Measurements from ENCODE around the gene ANKRD44. TPM values are rescaled to one million over a fixed set of nuclear protein-coding genes. Genes with fewer than 3 reads are reported as not detected.
A peak's percentile ranks its signal among the peaks of the same experiment; 100 is the strongest.

The ANKRD44 gene
- total RNA-seq, 1 donor from 2014 or later: 4.3 TPM

DNA sequence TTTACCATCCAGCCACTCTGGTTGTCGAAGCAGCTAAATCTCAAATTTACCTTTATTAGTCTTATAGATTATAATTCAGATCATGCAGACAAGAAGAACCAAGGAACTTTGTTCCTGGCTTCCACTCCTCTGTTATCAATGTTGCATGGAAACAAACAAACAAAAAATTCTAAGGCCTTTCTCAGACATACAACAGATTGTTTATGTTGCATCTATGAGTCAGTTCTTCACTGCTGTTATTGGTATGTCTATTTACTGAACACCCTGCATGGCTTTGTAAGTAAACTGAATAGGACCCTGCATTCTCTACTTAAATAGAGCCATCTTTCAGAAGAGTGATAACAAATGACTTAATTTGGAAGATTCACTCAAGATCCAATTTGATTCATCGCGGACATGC is 1.6 kb upstream of the ANKRD44 start:
- TF ChIP-seq, protein P1, sequence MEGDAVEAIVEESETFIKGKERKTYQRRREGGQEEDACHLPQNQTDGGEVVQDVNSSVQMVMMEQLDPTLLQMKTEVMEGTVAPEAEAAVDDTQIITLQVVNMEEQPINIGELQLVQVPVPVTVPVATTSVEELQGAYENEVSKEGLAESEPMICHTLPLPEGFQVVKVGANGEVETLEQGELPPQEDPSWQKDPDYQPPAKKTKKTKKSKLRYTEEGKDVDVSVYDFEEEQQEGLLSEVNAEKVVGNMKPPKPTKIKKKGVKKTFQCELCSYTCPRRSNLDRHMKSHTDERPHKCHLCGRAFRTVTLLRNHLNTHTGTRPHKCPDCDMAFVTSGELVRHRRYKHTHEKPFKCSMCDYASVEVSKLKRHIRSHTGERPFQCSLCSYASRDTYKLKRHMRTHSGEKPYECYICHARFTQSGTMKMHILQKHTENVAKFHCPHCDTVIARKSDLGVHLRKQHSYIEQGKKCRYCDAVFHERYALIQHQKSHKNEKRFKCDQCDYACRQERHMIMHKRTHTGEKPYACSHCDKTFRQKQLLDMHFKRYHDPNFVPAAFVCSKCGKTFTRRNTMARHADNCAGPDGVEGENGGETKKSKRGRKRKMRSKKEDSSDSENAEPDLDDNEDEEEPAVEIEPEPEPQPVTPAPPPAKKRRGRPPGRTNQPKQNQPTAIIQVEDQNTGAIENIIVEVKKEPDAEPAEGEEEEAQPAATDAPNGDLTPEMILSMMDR (IDR thresholded peaks at IDR 0.05; ENCODE audit: insufficient read depth, low read length, poor library complexity, severe bottlenecking): no peak
- Histone ChIP-seq H3K36me3 (ENCODE audit: control insufficient read depth, insufficient read depth, low read length) (no peaks in the 10 kb centered on the region), H3K27me3 (ENCODE audit: control insufficient read depth, insufficient read depth, low read length) (no peaks in the 10 kb centered on the region), H3K4me3 (ENCODE audit: low read depth, low read length) (no peak overlapping the region)
- DNase-seq (ENCODE audit: low read depth): no peak

GRCh38 chr2:197311421-197312033 is 947 bp upstream of the ANKRD44 start:
- TF ChIP-seq, protein P1 (IDR thresholded peaks at IDR 0.05; ENCODE audit: insufficient read depth, low read length, poor library complexity, severe bottlenecking): no peak
- Histone ChIP-seq H3K36me3 (ENCODE audit: control insufficient read depth, insufficient read depth, low read length) (no peaks in the 10 kb centered on the region), H3K27me3 (ENCODE audit: control insufficient read depth, insufficient read depth, low read length) (no peaks in the 10 kb centered on the region), H3K4me3 (ENCODE audit: low read depth, low read length) (no peak overlapping the region)
- DNase-seq (ENCODE audit: low read depth): no peak

GRCh38 chr2:197310987-197311420 is 424 bp upstream of the ANKRD44 start:
- Histone ChIP-seq H3K36me3 (ENCODE audit: control insufficient read depth, insufficient read depth, low read length) (no peaks in the 10 kb centered on the region), H3K4me3 (ENCODE audit: low read depth, low read length) (peak overlapping the region; percentile 41), H3K27me3 (ENCODE audit: control insufficient read depth, insufficient read depth, low read length) (no peaks in the 10 kb centered on the region)
- DNase-seq (ENCODE audit: low read depth): no peak
- TF ChIP-seq, protein P1 (IDR thresholded peaks at IDR 0.05; ENCODE audit: insufficient read depth, low read length, poor library complexity, severe bottlenecking): no peak

DNA sequence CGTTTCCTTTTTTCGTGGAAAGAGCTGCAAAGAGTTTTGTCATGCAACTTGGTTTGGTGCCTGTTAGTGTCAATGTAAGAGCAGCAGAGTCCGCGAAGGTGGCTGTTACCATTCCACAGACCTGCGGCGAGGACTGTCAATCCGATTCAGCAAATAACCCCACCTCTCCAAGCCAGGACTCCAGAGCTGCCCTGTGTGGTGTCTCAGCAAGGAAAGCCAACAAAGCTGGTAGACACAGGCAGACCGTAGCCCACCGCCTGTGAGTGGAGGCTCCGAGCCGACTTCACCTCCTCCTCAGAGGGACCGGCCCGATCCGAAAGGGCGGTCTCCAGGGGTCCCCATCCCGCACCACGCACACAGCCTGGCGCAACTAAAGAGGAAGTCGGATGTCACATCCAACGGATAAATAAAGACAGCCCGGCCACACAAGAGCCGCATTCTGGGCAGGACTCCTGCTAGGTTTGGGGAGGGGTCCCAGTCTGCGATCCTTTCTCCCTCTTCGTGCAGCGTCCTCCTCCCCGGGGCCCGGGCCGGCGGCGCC is 819 bp downstream of the ANKRD44 start:
- no peaks in the 10 kb centered on the region for H3K27me3 ChIP-seq (ENCODE audit: control insufficient read depth, insufficient read depth, low read length)
- TF ChIP-seq, protein P1 (IDR thresholded peaks at IDR 0.05; ENCODE audit: insufficient read depth, low read length, poor library complexity, severe bottlenecking): no peak
- DNase-seq (ENCODE audit: low read depth): no peak
- no peaks in the 10 kb centered on the region for H3K36me3 ChIP-seq (ENCODE audit: control insufficient read depth, insufficient read depth, low read length)
- H3K4me3 ChIP-seq (ENCODE audit: low read depth, low read length): peak overlapping the region; percentile 73

GRCh38 chr2:197308996-197309690 is 1.4 kb downstream of the ANKRD44 start:
- H3K36me3 ChIP-seq (ENCODE audit: control insufficient read depth, insufficient read depth, low read length): no peaks in the 10 kb centered on the region
- no peaks in the 10 kb centered on the region for H3K27me3 ChIP-seq (ENCODE audit: control insufficient read depth, insufficient read depth, low read length)
- H3K4me3 ChIP-seq (ENCODE audit: low read depth, low read length): peak overlapping the region; percentile 73
- TF ChIP-seq, protein P1 (IDR thresholded peaks at IDR 0.05; ENCODE audit: insufficient read depth, low read length, poor library complexity, severe bottlenecking): no peak
- no peak for DNase-seq (ENCODE audit: low read depth)

All from kidney epithelial cell (primary cell).